Measurements from ENCODE around the gene CHEK2. TPM values are rescaled to one million over a fixed set of nuclear protein-coding genes. Genes with fewer than 3 reads are reported as not detected.
"Not testable (repeated sequence)": the region's sequence is repeated elsewhere in the genome, so short reads cannot be mapped to it uniquely, and the experiment has no call there.

Gene CHEK2
- 23.7 and 28.9 TPM in 2 replicates for total RNA-seq (2014; rRNA removed; shearing (Covaris generic))

DNA sequence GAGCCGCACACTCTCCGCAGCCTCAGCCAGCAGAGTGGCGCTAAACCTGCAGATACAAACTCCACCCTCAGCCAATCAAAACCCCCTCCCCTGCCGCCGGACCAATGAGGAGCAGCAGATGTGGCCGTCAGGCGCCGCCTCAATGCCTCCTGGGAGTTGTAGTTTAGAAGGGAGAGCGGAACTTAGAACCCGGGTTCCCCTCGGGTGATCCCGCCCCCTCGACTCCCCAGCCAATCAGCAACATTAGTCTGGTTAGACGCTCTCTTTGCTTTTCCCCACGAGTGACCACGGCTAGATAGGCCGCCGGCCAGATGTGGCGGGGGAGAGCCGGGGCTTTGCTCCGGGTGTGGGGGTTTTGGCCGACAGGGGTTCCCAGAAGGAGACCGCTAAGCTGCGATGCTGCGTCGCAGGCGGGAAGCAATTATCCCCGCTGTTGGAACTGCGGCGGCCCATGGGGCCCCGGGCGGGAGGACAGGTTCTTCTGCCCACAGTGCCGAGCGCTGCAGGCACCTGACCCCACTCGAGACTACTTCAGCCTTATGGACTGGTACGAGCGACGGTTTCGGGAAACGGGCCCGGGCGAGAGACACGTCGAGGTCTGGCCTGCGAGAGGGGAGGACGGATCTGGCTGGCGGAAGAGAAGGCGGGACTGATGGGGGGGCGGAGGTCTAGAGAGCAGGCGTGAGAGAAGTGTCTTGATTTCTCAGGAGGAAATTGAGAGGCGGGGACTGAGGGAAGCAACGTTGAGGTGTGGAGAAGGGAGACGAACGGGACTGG is at the start of gene CHEK2, which contains the start of gene HSCB:
TSS of gene CHEK2 (minus strand) at position 36 of the 777 bp plus-strand sequence. CDS start 7,099 bp downstream, outside the sequence.
TSS of gene HSCB (plus strand) at position 255 of the 777 bp plus-strand sequence. CDS start at position 312, 57 bp downstream.
- peak; percentile 98 for DNase-seq (ENCODE audit: low read depth)

DNA sequence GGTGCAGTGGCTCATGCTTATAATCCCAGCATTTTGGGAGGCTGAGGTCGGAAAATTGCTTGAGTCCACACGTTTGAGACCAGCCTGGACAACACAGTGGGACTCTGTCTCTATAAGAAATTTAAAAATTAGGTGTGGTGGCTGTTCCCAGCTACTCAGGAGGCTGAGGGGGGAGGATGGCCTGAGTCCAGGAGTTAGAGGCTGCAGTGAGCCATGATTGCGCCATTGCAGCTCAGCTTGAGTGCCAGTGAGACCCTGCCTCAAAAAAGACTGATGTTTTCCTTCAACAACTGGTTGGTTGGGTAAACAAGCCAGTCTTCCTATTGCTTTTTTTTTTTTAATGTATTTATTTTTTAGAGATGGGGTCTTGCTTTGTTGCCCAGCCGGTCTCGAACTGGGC is 49.5 kb upstream of the CHEK2 start:
- no peak for DNase-seq (ENCODE audit: low read depth)

DNA sequence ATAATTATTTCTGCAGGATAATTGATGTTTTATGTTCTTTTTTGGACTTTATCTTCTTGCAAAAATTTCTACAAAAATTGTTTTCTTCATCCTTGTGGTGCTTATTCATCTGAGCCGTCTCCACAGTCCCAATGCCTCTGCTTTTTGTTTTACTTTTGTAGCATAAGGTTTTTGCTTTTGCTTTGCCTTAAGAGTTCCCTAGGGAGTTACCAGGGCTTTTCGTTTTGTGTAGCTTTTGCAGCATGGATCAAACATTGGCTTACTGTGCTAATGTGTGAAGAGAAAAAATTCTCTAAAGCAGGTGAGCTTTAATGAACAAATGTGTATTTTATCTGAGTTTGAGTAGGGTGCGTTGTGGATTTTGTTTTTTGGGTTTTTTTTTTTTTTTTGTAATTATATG is 47.0 kb upstream of the CHEK2 start:
- DNase-seq (ENCODE audit: low read depth), result no peak

DNA sequence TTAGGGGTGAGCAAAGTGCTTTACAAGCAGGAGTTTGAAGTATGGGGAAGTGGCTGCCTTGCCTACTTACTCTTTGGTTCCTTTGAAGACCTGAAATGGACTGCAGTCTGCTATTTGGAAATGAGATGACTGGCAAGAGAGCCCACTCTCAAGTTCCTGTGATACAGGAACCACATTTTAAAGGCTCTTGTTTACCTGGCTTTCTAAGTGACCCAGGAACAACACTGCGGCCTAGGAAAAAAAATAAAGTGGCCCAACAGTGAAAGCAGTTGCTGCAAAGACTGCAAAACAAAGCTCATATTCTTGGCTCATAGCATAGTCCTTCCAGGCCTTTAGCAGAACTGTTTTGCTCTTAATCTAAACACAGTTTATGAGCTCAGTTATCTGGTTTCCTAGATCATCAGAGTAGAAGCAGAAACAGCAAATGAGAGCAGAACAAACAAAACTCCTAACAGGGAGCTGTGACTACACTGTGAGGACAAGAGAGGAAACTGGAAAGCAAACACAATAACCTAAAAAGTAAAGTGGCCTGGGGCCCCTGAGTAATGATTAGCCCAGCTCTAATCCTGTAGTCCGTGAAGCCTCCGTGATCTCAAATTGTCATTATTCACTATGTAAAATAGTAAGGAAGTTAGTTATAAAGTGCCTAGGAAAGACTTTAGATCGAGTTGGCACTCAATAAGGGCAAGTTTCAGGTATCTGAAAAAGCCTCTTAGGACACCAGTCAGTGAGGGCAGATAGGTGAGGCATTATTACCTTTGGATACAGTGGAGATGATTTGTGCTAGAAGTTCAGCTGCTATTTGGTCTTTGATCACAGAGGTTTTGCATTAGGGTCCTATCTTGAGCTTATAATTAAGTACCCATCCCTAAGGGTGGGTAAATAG is 42.4 kb upstream of the CHEK2 start:
- DNase-seq (ENCODE audit: low read depth), result no peak

DNA sequence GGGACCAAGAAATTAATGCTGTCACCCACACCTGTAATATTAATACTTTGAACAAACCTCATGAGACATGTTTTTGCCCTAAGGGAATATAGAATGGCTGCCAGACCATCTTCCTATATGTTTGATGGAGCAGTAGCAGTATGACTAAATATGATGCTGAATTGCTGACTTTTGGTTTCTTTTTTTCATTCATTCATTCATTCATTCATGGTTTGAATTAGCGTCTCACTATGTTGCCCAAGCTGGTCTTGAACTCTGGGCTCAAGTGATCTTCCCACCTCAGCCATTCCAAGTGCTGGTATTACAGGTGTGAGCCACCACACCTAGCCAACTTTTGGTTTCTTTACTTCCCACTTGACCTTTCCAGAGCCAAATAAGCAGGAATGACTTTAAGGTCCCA is 38.7 kb upstream of the CHEK2 start:
- no peak for DNase-seq (ENCODE audit: low read depth)

DNA sequence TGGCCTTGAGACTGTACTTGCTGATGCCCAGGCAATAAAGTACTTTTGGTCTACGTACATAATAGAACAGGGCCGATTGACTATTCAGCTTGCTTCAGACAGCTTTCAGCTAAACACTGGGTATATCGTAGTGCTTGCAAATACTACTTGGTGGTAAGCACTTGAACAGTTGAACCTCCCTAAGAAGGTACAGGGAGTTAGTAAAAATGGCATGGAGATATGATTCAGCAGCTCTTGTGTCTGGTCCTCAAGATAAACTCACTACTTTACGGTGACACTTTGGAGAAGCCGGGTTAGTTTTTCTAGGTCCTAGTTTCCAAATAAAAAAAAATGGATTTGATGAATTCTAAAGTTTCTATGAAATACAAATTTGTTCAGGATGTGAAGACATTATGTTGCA is 38.2 kb upstream of the CHEK2 start:
- DNase-seq (ENCODE audit: low read depth), result no peak

DNA sequence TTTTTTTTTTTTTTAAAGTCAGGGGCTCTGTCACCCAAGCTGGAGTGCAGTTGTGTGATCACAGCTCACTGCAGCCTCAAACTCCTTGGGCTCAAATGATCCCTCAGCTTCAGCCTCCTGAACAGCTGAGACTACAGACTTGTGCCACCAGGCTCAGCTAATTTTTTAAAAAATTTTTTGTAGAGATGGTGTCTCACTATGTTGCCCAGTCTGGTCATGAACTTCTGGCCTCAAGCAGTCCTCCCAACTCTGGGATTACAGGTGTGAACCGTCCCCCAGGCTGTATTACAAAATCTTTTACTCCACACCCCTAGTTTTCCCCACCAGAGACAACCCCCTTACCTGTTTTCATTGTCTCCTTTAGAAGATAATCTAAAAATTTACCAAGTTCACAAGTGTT is 32.8 kb upstream of the CHEK2 start:
- DNase-seq (ENCODE audit: low read depth), result no peak

DNA sequence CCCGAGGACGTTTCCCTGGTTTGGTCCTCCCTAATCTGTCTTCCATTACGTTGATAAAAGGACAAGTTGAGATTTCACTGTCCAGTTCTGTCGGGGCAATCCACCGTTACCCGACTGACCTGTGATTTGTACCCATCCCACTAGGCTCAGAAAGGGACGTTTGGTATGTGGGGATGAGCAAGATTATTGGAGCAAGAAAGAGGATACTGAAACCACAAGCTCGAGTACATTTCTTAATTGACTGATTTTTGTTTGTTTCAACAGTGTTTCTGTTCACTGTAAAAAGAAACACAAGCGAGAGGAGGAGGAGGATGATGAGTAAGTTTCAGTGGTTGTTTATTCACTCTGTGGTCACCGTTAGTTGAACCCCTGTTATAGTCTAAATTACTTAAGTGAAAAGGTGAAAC is 31.8 kb upstream of the CHEK2 start:
- no peak for DNase-seq (ENCODE audit: low read depth)

DNA sequence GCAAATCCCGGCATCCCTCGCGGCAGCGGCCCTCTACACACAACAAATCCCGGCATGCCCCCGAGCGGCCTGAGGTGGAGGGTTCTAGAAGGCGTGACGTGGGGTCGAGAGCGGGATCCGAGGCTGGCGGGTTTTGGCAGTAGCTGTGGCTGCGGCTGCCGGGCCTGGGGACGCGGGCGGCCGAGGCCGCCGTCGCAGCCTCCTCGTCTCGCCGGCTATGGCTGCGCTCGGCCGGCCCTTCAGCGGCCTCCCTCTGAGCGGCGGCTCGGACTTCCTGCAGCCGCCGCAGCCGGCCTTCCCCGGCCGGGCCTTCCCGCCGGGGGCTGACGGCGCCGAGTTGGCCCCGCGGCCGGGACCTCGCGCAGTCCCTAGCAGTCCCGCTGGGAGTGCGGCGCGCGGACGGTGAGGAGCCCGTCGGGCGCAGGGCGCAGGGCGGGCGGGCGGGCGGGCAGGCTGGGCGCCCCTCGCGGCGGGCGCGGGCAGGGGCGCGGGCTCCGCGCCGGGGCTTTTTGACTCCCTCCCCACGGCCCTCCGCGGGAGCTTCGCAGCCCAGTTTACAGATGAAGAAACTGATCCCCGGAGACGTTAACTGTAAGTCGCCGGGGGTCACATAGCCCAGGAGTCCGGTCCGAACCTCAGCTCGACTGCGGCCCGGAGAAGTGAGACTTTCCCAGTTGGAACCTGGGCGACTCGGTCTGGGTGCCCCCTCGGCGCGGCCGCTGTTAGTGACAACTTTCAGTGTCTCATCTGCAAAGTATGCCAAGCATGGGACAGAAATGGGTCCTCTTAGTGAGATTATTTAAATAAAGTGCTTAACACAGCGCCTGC is 31.2 kb upstream of the CHEK2 start, which contains the start of gene CCDC117:
TSS of gene CCDC117 (plus strand) at position 63 of the 828 bp plus-strand sequence. CDS start at position 218, 155 bp downstream.
- peak; percentile 91 for DNase-seq (ENCODE audit: low read depth)

DNA sequence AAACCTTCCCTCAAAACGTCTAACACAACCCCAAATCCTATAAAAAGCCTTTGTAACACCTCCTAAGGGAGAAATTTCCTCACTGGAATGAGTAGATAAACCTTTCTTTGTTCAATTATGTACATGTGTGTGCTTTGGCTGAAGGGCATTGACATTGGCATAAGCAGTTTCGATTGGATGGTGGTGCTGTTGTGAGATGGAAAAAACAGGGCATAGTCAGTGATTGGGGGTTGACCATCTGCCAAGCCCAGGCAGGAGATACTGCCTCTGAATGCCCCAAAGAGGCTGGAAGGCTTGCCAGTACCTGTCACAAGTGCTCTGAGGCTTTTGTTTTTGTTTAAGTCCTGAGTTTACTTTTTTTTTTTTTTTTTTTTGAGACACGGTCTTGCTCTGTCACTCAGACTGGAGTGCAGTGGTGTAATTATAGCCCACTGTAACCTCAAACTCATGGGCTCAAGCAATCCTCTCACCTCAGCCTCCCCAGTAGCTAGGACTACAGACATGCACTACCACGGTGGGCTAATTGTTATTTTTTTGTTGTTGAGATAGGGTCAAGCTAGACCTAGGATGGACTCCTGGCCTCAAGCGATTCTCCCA is 29.7 kb upstream of the CHEK2 start:
- peak; percentile 26 for DNase-seq (ENCODE audit: low read depth)

DNA sequence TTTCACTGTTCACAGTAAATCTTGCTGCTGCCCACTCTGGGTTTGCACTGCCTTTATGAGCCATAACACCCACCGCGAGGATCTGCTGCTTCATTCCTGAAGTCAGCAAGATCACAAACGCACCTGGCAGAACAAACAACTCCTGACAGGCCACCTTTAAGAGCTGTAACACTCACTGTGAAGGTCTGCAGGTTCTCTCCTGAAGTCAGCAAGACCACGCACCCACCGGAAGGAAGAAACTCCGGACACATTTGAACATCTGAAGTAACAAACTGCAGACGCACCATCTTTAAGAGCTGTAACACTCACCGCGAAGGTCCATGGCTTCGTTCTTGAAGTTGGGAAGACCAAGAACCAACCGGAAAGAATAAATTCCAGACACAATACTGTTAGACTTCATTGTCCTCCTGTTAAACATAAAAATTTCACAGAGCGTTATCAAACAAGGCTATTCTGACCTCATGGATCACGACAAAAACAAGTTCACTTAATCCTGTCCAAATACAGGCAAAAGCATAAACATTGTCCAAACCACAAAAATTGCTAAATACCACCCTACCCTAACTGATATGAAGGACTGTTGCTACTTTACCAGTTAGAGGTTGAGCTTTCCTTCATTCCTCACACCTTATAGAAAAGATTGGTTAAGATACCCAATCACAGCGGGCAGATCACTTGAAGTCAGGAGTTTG is 27.9 kb upstream of the CHEK2 start:
- DNase-seq (ENCODE audit: low read depth), result no peak

DNA sequence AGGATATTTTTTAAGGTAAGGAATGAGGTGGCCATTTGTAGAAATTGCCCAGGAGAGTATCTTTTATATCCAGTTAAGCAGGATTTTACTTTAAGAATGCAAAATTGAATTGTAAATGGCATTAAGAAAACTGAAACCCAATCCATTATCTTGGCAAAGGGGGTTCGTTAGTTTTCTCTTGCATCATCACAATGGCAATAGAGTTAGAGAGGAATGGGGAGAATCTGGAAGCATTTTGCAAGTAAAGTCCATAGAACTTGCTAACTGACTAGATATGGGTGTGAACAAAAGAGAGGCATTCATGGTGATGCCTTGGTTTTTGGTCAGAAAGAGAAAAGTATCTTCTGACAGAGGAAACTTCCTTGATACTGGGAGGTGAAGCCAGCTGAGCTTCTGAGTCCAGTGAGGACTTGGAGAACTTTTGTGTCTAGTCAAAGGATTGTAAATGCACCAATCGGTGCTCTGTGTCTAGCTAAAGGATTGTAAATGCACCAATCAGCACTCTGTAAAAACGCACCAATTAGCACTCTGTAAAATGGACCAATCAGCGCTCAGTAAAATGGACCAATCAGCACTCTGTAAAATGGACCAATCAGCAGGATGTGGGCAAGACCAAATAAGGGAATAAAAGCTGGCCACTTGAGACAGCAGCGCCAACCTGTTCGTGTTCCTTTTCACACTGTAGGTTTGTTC is 27.2 kb upstream of the CHEK2 start:
- DNase-seq (ENCODE audit: low read depth), result no peak

DNA sequence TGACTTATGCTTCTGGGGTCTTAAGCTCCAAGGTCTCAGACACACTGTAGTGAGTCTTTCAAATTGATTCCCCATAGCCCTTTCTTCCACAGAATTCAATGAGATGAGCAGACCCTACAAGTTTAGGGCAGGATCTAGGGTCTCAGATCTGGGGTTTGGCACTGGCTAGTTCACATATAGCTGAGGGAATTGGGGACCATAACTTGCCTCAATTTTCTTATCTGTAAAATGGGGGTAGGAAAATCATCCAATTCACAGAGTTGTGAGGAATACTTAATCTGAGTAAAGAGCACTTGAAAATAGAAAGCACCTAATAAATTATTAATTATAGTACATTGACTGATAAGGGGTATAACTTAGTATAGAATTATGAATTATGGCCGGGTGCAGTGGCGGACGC is 25.0 kb upstream of the CHEK2 start:
- no peak for DNase-seq (ENCODE audit: low read depth)

DNA sequence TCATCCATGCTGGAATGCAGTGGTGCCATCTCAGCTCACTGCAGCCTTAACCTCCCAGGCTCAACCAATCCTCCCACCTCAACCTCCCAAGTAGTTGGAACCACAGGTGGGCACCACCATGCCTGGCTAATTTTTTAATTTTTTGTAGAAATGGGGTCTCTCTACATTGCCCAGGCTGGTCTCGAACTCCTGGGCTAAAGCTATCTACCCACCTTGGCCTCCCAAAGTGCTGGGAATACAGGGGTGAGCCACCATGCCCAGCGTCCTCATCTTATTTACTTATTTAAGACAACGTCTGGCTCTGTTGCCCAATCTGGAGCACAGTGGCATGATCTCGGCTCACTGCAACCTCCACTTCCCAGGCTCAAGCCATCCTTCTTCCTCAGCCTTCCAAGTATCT is 20.4 kb upstream of the CHEK2 start:
- not testable (repeated sequence) for DNase-seq (ENCODE audit: low read depth)

DNA sequence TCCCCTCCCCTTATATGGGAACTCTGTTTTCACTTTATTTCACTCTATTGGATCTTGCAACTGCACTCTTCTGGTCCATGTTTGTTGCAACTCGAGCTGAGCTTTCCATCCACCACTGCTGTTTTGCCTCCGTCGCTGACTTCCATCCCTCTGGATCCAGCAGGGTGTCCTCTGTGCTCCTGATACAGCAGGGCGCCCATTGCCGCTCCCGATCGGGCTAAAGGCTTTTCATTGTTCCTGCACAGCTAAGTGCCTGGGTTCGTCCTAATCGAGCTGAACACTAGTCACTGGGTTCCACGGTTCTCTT is 19.8 kb upstream of the CHEK2 start:
- DNase-seq (ENCODE audit: low read depth), result no peak

DNA sequence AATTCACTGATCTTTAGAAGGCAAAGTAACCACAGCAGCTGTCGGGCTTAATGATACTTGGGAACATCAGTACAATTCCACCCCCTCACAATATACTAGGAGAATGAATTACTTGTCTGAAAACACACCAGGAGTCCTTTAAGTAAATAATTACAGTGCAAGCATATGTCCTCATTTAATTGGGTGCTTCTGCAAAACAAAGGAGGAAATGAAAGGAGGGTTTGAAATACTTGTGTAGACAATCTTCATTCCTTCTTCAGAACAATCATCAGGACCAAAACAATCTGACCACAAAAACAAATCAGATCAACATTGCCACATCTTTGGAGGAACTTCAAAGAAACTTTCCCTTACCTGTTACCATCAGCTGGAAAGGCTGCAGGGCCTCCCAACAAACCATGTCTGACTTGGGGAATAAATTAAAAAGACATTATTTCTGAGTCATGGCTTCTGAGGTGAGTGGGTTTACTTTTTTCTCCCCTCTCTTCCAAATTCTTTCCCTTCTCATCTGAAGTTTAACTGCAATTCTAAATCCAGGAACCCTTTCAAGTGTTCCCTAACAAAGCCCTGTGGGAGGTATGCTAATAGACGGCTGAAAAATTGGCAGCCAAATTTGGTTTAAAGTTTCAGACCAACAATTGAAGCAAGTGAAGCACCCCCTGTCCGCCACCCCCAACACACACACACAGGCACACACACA is 18.4 kb upstream of the CHEK2 start:
- no peak for DNase-seq (ENCODE audit: low read depth)

DNA sequence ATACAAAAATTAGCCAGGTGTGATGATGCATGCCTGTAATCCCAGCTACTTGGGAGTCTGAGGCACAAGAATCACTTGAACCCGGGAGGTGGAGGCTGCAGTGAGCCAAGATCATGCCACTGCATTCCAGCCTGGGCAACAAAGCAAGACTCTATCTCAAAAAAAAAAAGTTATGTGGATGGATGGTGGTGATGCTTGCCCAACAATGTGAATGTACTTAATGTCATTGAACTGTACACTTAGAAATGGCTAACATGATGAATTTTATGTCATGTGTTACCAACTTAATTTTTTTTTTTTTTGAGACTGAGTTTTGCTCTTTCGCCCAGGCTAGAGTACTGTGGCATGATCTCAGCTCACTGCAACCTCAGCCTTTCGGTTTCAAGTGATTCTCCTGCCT is 12.9 kb upstream of the CHEK2 start:
- not testable (repeated sequence) for DNase-seq (ENCODE audit: low read depth)

DNA sequence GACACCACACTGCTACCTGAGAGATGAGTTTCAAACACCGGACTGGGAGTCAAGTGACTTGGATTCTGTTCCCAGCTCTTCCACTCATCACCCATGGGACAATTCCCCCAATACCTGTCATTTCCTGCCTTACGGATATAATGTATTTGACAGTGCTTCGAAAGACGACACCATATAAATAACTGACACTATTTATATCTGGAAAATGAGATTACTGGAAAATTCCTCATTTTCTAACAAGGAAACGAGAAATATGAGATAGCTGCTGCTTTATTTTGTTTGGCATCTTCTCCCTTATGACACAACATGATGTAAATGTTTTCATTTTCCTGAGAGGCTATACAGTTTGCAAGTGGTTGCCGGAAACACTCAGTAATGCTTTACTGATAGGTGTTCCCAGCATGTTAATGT is 8.9 kb upstream of the CHEK2 start:
- DNase-seq (ENCODE audit: low read depth), result no peak

DNA sequence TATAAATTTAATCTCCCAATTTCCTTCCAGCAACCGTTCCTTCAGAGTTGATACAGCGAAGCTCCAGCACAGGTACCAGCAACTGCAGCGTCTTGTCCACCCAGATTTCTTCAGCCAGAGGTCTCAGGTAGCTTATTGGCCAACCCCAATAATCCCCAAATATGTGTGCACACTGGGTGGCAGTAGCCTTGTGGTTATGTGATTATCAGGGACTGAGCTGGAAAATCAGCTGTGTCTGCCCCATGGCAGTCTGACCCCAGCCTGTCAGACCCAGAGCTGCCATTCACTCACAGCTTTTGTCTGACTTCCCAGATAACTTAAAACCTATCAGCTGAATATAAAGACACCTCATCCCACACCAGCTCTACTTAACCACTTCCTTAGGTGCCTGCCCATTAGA is 2.2 kb upstream of the CHEK2 start:
- no peak for DNase-seq (ENCODE audit: low read depth)

DNA sequence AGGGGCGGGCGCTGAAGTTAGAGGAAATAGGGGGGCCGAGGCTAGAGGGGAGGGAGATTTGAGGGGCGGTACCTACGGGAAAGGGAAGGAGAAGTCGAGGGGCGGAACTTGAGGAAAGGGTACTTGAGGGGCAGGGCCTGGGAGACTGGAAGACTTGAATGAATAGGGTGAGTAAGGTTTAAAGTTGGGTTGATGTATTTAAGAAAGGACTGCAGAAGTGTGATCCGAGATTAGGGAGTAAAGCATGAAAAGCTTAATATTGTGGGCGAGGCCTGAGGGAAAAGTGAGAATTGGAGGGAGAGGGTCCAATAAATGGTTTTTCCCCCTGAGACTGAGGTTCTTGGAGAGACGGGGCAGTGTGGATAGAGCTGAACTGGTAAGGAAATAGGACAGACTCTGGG is 942 bp upstream of the CHEK2 start:
- DNase-seq (ENCODE audit: low read depth), result no peak

All from RPMI7951 (cell line).